Ishikawa (cell line): ENCODE results near the gene WSB2.

Experiments used
- CEBPB ChIP-seq: IDR thresholded peaks from 2 replicates; pipeline ENCODE4 v1.6.1; 2012
- CREB1 ChIP-seq: IDR thresholded peaks from 2 replicates; pipeline ENCODE4 v1.6.1; 2012; ENCODE audit warnings: low read depth
- EGR1 ChIP-seq: IDR thresholded peaks from 2 replicates; pipeline ENCODE4 v1.6.1; 2012
- EP300 ChIP-seq: IDR thresholded peaks from 2 replicates; pipeline ENCODE4 v1.6.1; 2012; ENCODE audit warnings: borderline replicate concordance
- FOXM1 ChIP-seq: IDR thresholded peaks from 2 replicates; pipeline ENCODE4 v1.6.1; 2012; ENCODE audit warnings: low read depth, borderline replicate concordance
- NFIC ChIP-seq: IDR thresholded peaks from 2 replicates; pipeline ENCODE4 v1.6.1; 2012
- RAD21 ChIP-seq: IDR thresholded peaks from 2 replicates; pipeline ENCODE4 v1.6.1; 2012; ENCODE audit warnings: low read depth
- REST ChIP-seq: IDR thresholded peaks from 2 replicates; pipeline ENCODE4 v1.6.1; 2012; ENCODE audit warnings: low read depth, mild to moderate bottlenecking
- TAF1 ChIP-seq: IDR thresholded peaks from 2 replicates; pipeline ENCODE4 v1.6.1; 2012; ENCODE audit warnings: low read depth, mild to moderate bottlenecking
- TCF12 ChIP-seq: IDR thresholded peaks from 2 replicates; pipeline ENCODE4 v1.6.1; 2012; ENCODE audit warnings: low read depth
- TEAD4 ChIP-seq: IDR thresholded peaks from 2 replicates; pipeline ENCODE4 v1.6.1; 2012
- USF1 ChIP-seq: IDR thresholded peaks from 2 replicates; pipeline ENCODE4 v1.6.1; 2012
- YY1 ChIP-seq: IDR thresholded peaks from 2 replicates; pipeline ENCODE4 v1.6.1; 2012; ENCODE audit warnings: low read depth
- ZBTB7A ChIP-seq: IDR thresholded peaks from 2 replicates; pipeline ENCODE4 v1.6.1; 2012; ENCODE audit warnings: low read depth
- TF ChIP-seq, protein P1 (sequence below): IDR thresholded peaks from 2 replicates; pipeline ENCODE4 v1.6.1; 2012

The WSB2 gene

GRCh38 chr12:118068445-118068844, 7.5 kb upstream of the WSB2 start:
- TF ChIP-seq EP300 (no peak), CREB1 (no peak), ZBTB7A (no peak), EGR1 (no peak), REST (no peak), TCF12 (no peak), NFIC (no peak), USF1 (no peak), YY1 (no peak), FOXM1 (no peak), TEAD4 (no peak), RAD21 (no peak), TAF1 (no peak), CEBPB (no peak)
- TF ChIP-seq, protein P1, sequence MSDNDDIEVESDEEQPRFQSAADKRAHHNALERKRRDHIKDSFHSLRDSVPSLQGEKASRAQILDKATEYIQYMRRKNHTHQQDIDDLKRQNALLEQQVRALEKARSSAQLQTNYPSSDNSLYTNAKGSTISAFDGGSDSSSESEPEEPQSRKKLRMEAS, result no peak

DNA sequence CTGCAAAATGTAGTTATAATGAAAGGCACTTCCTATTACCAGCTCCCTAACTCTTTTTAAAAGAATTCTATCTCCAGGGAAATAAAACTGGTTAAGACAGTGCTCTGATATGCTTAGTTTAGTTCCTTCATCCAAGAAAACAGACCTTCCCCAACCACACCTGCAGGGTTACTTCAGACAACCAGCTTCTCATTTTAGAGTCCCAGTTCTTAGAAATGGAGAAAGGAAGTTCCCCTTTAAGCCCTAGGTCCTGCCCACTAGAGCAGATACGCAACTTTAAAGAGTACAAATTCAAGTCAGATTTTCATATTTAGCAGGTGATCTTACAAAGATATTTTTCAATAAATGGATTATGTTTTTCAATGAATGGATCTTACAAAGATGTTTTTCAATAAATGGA, 4.4 kb upstream of the WSB2 start:
- TF ChIP-seq USF1, result no peak
- TF ChIP-seq ZBTB7A, result no peak
- TF ChIP-seq TEAD4, result no peak
- TF ChIP-seq EP300, result no peak
- no peak for TF ChIP-seq CEBPB

DNA sequence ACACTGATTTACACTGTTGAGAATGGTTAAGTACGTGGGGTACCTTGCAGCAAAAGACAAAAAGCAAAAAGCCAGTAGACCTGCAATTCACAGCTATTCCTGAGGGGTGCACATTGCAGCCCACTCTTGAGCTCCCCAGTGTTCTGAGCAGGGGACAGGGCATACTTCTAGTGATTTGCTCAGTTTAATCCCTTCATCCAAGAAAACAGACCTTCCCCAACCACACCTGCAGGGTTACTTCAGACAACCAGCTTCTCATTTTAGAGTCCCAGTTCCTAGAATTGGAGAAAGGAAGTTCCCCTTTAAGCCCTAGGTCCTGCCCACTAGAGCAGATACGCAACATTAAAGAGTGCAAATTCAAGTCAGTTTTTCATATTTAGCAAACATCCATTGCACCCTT, 3.6 kb upstream of the WSB2 start:
- TF ChIP-seq, protein P1, result no peak
- no peak for TF ChIP-seq EGR1
- TF ChIP-seq NFIC, result no peak
- TF ChIP-seq CREB1, result no peak
- no peak for TF ChIP-seq TAF1
- no peak for TF ChIP-seq TCF12
- no peak for TF ChIP-seq CEBPB
- TF ChIP-seq ZBTB7A, result no peak
- no peak for TF ChIP-seq YY1
- no peak for TF ChIP-seq USF1
- TF ChIP-seq EP300, result no peak

GRCh38 chr12:118063576-118064391, 2.8 kb upstream of the WSB2 start:
- TF ChIP-seq TEAD4, result no peak
- no peak for TF ChIP-seq CREB1
- TF ChIP-seq USF1, result no peak
- TF ChIP-seq TAF1, result no peak
- no peak for TF ChIP-seq REST
- TF ChIP-seq YY1, result no peak
- no peak for TF ChIP-seq EGR1
- no peak for TF ChIP-seq EP300
- TF ChIP-seq, protein P1, result no peak
